Skin of body (tissue), 2 donors: ENCODE results near the gene TRPV3. TPM values are rescaled to one million over a fixed set of nuclear protein-coding genes. Genes with fewer than 3 reads are reported as not detected.
"Not testable (repeated sequence)": the region's sequence is repeated elsewhere in the genome, so short reads cannot be mapped to it uniquely, and the experiment has no call there.

ENCODE experiments used
- DNase-seq: peaks from one replicate; lab custom pipeline; 2025; lab: John Stamatoyannopoulos, UW
- total RNA-seq: library from RNA; depleted of rRNA; stranded (reverse); fragments of >200 nt; gene quantifications from one replicate; pipeline ENCODE4 v1.2.3, GENCODE V29; 2014

Gene TRPV3
- total RNA-seq, 1 donor from 2014 or later: 13.5 TPM

DNA sequence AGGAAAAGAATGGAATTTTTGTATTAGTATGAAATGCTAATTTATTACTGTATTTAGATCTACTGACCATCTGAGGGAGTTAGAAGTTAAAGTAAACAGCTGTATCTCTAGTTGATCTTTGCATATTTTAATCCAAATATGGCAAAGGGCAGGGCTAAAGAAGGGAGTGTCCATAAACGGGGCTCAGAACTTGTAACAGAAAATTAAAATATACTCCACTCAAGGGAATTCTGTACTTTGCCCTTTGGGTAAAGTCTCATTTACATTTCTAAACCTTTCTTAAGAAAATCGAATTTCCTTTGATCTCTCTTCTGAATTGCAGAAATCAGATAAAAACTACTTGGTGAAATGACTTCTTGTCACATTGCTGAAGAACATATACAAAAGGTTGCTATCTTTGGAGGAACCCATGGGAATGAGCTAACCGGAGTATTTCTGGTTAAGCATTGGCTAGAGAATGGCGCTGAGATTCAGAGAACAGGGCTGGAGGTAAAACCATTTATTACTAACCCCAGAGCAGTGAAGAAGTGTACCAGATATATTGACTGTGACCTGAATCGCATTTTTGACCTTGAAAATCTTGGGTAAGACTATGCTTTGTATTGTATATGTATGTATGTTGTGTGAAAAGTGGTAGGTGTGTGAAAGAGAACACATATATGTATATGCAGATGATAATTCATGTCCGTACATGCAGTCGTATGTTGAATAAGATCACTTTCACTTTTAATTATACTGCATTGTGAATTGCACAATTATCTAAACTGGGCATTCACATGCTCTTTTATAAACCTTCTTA, 81.6 kb downstream of the TRPV3 start, which contains the start of gene ASPA:
ASPA (plus strand) TSS at position 186 of the 799 bp plus-strand sequence; CDS start at position 349, 163 bp downstream.
- peak; percentile 41 for DNase-seq

GRCh38 chr17:3475251-3475685, 82.3 kb downstream of the TRPV3 start:
- DNase-seq: peak; percentile 73

DNA sequence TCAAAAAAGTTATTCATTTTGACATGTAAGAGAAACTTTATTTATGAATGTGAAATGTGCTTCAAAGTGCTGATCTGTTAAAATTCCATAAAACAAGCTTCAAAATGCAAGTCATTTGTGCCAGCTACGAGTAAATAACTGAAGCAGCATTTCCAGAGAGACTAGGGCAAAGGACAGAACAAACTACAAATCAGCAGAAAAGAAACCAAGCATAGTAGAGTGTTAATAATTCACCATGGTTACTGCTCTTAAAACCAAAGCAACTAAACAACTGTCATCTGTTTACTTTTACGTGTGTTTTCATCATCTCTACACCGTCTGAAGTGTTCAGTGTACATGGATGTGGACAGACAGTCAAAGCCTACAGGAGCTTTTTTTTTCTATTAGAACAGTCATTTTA, 83.4 kb downstream of the TRPV3 start:
- DNase-seq: peak; percentile 76

DNA sequence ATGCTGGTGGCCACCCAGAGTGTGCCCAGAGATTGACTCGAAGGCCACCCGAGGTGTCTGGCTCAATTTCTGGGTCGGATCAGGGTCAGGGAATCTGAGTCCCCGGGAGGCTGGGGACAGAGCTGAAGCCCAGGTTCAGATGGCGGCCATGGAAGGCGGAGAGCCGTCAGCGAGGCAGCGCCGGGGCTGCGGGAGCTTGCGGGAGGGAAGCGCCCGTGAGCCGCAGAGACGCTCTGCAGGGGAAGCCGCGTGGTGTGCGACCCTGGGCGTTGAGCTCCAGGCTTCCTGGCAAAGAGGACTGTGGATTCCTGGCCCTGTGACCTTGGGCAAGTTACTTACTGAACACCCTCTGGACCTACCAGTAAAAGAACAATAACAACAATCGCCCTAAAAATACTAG, 85.5 kb downstream of the TRPV3 start:
- no peak for DNase-seq

GRCh38 chr17:3471599-3471998, 86.0 kb downstream of the TRPV3 start, which contains the start of gene SPATA22:
TSS of gene SPATA22 (minus strand) at chr17:3471819. CDS start at chr17:3469325, 2,494 bp downstream.
- DNase-seq: no peak

DNA sequence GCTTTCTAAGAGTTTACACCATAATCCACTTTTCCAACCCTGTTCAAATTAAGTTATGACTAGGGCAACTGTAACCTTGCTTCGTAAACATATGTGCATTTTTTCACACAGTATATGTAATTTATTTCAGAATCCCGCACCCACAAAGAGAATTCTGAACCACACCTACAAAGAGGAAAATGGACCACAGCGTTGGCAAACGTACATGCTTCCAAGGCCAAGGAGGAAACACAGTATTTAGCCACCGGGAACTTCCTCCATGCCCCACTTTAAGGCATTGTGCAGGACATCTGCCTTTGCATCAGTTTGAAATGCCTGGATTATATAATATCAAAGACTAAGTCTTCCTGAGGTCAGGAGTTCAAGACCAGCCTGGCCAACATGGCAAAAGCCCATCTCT, 88.1 kb downstream of the TRPV3 start:
- no peak for DNase-seq

GRCh38 chr17:3466355-3466754, 91.3 kb downstream of the TRPV3 start:
- DNase-seq: not testable (repeated sequence)

Other genes starting within 250 kb of the TRPV3 start
- gene OR3A2, start 171.5 kb downstream of the TRPV3 start, total RNA-seq: 0.30 TPM
- gene OR1E1, start 159.4 kb downstream of the TRPV3 start, total RNA-seq: not detected
- gene OR3A3, start 146.4 kb downstream of the TRPV3 start, total RNA-seq: not detected
- not detected for gene OR1E2, start 124.0 kb downstream of the TRPV3 start, total RNA-seq
- 0.39 TPM for gene SPATA22, start 86.0 kb downstream of the TRPV3 start, total RNA-seq
- 5.5 TPM for gene ASPA, start 81.8 kb downstream of the TRPV3 start, total RNA-seq
- gene TRPV1, start 51.6 kb upstream of the TRPV3 start, total RNA-seq: 4.9 TPM
- gene SHPK, start 78.4 kb upstream of the TRPV3 start, total RNA-seq: 10.9 TPM
- gene CTNS, start 78.9 kb upstream of the TRPV3 start, total RNA-seq: 9.1 TPM
- gene TAX1BP3, start 110.8 kb upstream of the TRPV3 start, total RNA-seq: 42.7 TPM
- gene EMC6, start 111.0 kb upstream of the TRPV3 start, total RNA-seq: 6.6 TPM
- 1.5 TPM for gene P2RX5, start 138.3 kb upstream of the TRPV3 start, total RNA-seq
- 2.0 TPM for gene HASPIN, start 166.1 kb upstream of the TRPV3 start, total RNA-seq
- gene ITGAE, start 243.4 kb upstream of the TRPV3 start, total RNA-seq: 17.4 TPM